Dendritic cell treated with granulocyte-macrophage colony-stimulating factor and Interleukin-4, amounts not matched to agents 40 ng/mL and 50 ng/mL, for 4 days (primary cell): ENCODE data around the gene SPECC1.

Experiments
- H3K27ac Mint-ChIP-seq: one replicate; pipeline ENCODE4 v1.8.0; 2022; ENCODE audit warnings: mild to moderate bottlenecking, mixed read lengths
- H3K27me3 Mint-ChIP-seq: one replicate; pipeline ENCODE4 v1.8.0; 2022; ENCODE audit warnings: mild to moderate bottlenecking, mixed read lengths
- H3K36me3 Mint-ChIP-seq: one replicate; pipeline ENCODE4 v1.8.0; 2022; ENCODE audit warnings: low read depth, mixed read lengths
- H3K4me1 Mint-ChIP-seq: one replicate; pipeline ENCODE4 v1.8.0; 2022; ENCODE audit warnings: low read depth, mixed read lengths
- H3K4me3 Mint-ChIP-seq: one replicate; pipeline ENCODE4 v1.8.0; 2022; ENCODE audit warnings: mild to moderate bottlenecking, moderate library complexity, mixed read lengths
- H3K9me3 Mint-ChIP-seq: one replicate; pipeline ENCODE4 v1.8.0; 2022; ENCODE audit warnings: mixed read lengths
- intact Hi-C: fragments of 100-400 bp; cut with micrococcal nuclease; formaldehyde crosslinking; loops from one replicate; pipeline ENCODE4 v1.15.0; 2022

SPECC1 gene

DNA sequence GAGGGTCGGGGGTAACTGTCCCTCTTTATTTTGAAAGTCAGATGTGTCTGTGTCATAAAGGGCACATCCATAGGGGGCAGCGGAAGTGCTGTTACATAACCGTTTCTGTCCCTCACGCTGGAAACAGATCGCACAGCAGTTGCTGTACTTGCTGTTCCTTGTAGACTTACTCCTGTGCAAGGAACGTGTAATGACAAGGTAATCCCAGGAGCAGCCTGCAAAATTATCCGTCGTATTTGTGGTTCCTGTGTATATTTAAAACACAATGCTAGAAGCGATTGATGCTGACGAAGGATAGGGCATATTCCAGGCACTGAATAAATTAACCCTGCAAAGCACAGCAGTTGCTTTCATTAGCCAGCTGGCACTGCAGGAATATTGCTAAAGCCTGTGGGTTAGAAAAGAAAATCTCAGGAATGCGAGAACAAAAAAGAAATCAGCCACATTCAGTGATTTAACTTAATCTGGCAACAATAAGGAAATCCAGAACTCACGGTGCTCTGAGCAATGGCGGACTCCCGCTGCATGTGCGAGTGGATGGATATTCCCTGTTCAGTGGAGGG lies 76.2 kb downstream of the SPECC1 start:
- Mint-ChIP-seq H3K4me1 (peaks cover 64% of the 10 kb centered on the region), H3K36me3 (peaks cover 49% of the 10 kb centered on the region), H3K27me3 (no peaks in the 10 kb centered on the region), H3K27ac (no peak overlapping the region), H3K4me3 (no peak overlapping the region), H3K9me3 (no peaks in the 10 kb centered on the region)
- intact Hi-C loops = no loop called here

GRCh38 chr17:20086416-20087076 lies 77.4 kb downstream of the SPECC1 start:
- Mint-ChIP-seq H3K27me3 (no peaks in the 10 kb centered on the region), H3K9me3 (no peaks in the 10 kb centered on the region), H3K36me3 (peaks cover 44% of the 10 kb centered on the region), H3K4me3 (no peak overlapping the region), H3K27ac (peak overlapping the region; percentile 6), H3K4me1 (peaks cover 57% of the 10 kb centered on the region)
- intact Hi-C loops = no loop called here

DNA sequence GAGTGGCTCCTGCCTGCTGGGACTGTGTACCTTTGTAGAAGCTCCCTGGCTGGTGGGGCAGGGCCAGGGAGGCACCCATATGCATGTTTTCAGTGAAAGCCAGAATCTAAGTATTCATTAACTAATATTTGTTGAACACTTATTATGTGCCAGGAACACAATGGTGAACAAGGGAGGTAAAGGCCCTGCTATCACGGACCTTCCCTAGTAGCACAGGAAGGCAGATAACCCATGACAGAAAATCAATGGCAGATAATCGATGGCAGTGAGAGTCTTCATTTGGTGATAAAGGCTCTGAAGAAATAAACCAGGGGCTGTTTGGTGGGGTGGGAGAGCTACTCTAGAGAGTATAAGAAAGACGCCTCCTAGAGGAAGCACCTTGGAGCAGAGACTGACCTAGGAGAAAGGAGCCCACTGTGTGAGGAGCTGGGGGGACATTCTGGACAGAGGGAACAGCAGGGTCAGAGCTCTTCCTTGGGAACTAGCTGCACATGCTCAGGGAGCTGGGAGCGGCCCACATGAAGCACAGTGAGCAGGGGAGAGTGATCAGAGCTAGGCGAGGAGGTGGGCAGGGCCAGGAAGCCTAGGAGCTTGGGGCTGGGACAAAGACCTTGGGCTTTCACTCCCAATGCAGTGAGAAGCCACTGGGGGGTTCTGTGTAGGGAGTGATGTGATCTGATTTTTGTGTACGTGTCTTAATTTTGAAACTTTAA lies 78.5 kb downstream of the SPECC1 start:
- Mint-ChIP-seq H3K4me3 (no peak overlapping the region), H3K4me1 (peaks cover 52% of the 10 kb centered on the region), H3K36me3 (peaks cover 48% of the 10 kb centered on the region), H3K27me3 (no peaks in the 10 kb centered on the region), H3K27ac (no peak overlapping the region), H3K9me3 (no peaks in the 10 kb centered on the region)
- intact Hi-C loops = no loop called here

DNA sequence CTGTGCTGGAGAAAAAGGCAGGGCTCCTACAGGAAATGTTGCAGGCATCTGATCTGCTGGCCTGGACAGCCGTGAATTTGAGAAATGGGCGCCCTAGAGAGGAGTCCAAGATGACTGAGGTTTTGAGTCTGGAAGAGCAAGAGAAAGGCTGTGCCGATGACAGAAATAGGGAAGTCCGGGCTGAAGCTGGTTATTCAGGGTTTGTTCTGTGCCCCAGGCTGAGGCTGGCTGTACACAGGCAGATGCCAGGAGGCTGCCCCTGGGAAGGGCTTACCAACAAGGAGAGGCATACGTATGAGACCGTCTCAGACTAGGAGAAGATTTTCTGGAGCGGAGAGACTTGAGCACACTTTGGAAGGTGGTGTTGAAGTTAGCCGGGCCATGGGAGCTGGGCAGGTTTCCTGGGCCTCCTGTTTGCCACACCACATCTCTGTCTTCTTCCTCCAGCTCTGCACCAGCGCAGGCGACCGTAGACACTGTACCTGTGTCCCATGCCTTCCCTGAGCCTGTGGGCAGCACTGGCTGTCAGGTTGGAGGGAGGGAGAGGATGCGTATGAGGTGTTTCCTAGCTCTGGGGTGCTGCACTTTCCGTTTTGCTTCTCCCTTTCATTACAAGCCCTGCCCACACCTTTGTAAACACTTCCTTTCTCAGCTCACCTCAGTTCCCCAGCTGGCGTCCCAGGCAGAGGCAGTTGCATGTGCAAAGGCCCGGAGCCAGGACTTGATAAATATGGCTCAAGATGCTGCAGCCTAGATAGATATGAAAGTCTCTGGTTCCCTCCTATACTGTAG lies 80.8 kb downstream of the SPECC1 start:
- H3K36me3 Mint-ChIP-seq = peaks cover 50% of the 10 kb centered on the region
- H3K4me1 Mint-ChIP-seq = peaks cover 51% of the 10 kb centered on the region
- intact Hi-C loops = no loop called here
- no peaks in the 10 kb centered on the region for H3K9me3 Mint-ChIP-seq
- H3K27me3 Mint-ChIP-seq = no peaks in the 10 kb centered on the region
- no peak overlapping the region for H3K4me3 Mint-ChIP-seq
- H3K27ac Mint-ChIP-seq = peak overlapping the region; percentile 56

GRCh38 chr17:20091174-20092029 lies 82.2 kb downstream of the SPECC1 start:
- Mint-ChIP-seq H3K4me1 (peaks cover 45% of the 10 kb centered on the region), H3K4me3 (no peak overlapping the region), H3K27ac (peak overlapping the region; percentile 11), H3K27me3 (no peaks in the 10 kb centered on the region), H3K36me3 (peaks cover 42% of the 10 kb centered on the region), H3K9me3 (no peaks in the 10 kb centered on the region)
- intact Hi-C loops = no loop called here

DNA sequence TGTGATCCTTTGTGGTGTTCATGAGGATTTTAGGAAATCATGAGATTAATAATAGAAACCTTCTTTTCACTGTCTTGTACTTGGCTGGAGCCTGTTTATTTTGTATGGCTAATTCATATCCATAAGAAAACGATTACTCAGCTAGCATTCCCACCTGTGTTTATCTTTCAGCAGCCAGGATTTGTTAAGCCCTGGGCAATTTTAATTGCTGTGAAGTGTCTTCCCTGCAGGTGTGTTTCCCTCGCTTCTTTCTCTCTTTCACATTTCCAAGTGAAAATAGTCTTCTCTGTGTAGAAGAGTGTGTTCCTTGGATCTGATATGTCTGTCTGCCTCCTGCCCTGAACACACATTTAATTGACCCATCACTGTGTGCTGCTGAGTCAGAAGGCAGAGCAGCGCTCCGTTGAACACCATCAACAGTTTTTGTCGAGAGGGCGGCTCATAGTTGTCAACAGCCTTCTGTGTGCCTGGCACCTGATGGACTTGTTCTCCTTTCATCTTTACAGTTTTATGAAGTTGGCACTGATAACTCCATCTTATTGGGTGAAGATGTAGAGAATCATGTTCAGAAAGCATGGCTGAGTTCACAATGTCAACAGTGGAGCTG lies 83.2 kb downstream of the SPECC1 start:
- no peak overlapping the region for H3K4me3 Mint-ChIP-seq
- peaks cover 49% of the 10 kb centered on the region for H3K36me3 Mint-ChIP-seq
- H3K27me3 Mint-ChIP-seq = no peaks in the 10 kb centered on the region
- peaks cover 40% of the 10 kb centered on the region for H3K4me1 Mint-ChIP-seq
- H3K9me3 Mint-ChIP-seq = no peaks in the 10 kb centered on the region
- no peak overlapping the region for H3K27ac Mint-ChIP-seq
- intact Hi-C loops = no loop called here

DNA sequence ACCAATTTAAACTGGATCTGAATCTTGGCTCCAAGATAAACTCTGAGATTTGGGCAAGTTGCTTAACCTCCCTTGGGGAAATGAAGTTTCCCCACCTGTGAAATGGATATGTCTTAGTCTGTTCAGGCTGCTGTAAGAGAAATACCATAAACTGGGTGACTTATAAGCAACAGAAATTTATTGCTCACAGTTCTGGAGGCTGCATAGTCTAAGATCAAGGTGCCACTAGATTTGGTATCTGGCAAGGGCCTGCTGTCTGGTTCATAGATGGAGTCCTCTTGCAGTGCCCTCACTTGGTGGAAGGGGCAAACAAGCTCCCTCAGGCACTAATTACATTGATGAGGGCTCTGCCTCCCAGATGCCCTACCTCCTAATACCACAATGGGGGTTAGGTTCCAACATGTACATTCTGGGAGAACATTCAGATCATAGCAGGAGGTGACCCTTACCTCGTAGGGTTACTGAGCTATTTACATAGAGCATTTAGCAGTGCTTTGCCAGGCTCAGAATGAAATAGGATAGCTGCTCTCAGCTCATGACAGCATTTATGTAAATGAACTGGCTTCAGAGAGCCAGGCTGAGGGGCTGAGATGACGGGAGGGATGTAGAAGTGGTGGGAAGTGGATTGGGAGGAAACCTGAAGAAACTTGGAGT lies 83.9 kb downstream of the SPECC1 start:
- Mint-ChIP-seq H3K36me3 (peaks cover 51% of the 10 kb centered on the region), H3K4me3 (no peak overlapping the region), H3K4me1 (peaks cover 33% of the 10 kb centered on the region), H3K9me3 (no peaks in the 10 kb centered on the region), H3K27ac (no peak overlapping the region), H3K27me3 (no peaks in the 10 kb centered on the region)
- intact Hi-C loops = no loop called here

GRCh38 chr17:20094777-20095176 lies 85.6 kb downstream of the SPECC1 start:
- Mint-ChIP-seq H3K36me3 (peaks cover 55% of the 10 kb centered on the region), H3K4me1 (peaks cover 31% of the 10 kb centered on the region), H3K27ac (no peak overlapping the region), H3K27me3 (no peaks in the 10 kb centered on the region), H3K4me3 (no peak overlapping the region), H3K9me3 (no peaks in the 10 kb centered on the region)
- intact Hi-C loops = no loop called here

DNA sequence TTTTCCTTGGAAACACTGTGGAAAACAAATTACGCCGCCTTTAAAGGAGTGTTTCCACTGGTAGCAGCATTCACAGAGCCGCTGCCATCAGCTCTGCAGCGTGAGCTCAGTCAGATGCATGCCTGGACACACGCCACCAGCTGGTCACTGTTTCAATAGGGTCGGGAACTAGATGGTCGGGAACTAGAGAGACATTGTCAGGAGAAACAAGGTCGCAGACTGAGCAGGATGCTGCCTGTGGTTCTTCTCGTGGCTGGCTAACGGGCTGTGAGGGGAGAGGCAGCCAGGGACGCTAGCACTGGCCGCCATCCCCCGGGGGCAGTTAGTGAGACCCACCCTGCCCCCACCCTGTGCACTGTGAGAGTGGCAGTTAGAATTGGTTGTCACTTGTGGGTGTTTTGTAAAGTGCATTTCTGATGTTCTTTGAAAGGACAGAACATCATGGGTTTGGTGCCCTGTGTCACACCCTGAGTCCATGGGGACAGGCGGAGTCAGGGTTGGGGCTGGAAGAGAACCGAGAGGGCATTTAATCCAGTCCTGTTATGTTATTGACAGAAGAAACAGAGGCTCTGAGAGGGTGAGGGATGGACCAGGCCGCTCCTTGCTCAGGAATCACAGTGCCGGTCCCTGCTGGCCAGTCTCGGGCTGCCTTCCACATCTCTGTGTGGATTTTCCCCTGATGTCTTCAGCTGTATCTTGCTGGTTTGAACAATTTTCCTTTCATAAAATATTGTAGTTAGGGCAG lies 86.3 kb downstream of the SPECC1 start:
- H3K27ac Mint-ChIP-seq = no peak overlapping the region

GRCh38 chr17:20096430-20096829 lies 87.3 kb downstream of the SPECC1 start:
- intact Hi-C loops = no loop called here
- peaks cover 62% of the 10 kb centered on the region for H3K36me3 Mint-ChIP-seq
- H3K27ac Mint-ChIP-seq = no peak overlapping the region
- H3K9me3 Mint-ChIP-seq = no peaks in the 10 kb centered on the region
- H3K4me3 Mint-ChIP-seq = no peak overlapping the region
- peaks cover 29% of the 10 kb centered on the region for H3K4me1 Mint-ChIP-seq
- no peaks in the 10 kb centered on the region for H3K27me3 Mint-ChIP-seq

More for the DNA sequence above, 86.3 kb downstream of the SPECC1 start:
- Mint-ChIP-seq H3K4me3 (no peak overlapping the region), H3K9me3 (no peaks in the 10 kb centered on the region), H3K36me3 (peaks cover 55% of the 10 kb centered on the region), H3K27me3 (no peaks in the 10 kb centered on the region), H3K4me1 (peaks cover 29% of the 10 kb centered on the region)
- intact Hi-C loops = no loop called here

GRCh38 chr17:20097330-20097729 lies 88.2 kb downstream of the SPECC1 start:
- Mint-ChIP-seq H3K27me3 (no peaks in the 10 kb centered on the region), H3K36me3 (peaks cover 62% of the 10 kb centered on the region), H3K4me1 (peaks cover 29% of the 10 kb centered on the region), H3K27ac (no peak overlapping the region), H3K4me3 (no peak overlapping the region), H3K9me3 (no peaks in the 10 kb centered on the region)
- intact Hi-C loops = no loop called here

- peaks cover 63% of the 10 kb centered on the region for H3K36me3 Mint-ChIP-seq
- intact Hi-C loops = no loop called here
- no peak overlapping the region for H3K27ac Mint-ChIP-seq
- peaks cover 29% of the 10 kb centered on the region for H3K4me1 Mint-ChIP-seq
- H3K27me3 Mint-ChIP-seq = no peaks in the 10 kb centered on the region
- H3K4me3 Mint-ChIP-seq = no peak overlapping the region
- H3K9me3 Mint-ChIP-seq = no peaks in the 10 kb centered on the region
These were observed 89.2 kb downstream of the SPECC1 start for GRCh38 chr17:20098314-20098713.
